Adrenal gland (tissue), 5 donors: Measurements from ENCODE around the gene STK39.

ENCODE experiments used
- POLR2A ChIP-seq, 2 donors: fragments of 450-650 bp; IDR thresholded peaks; one replicate each; pipeline ENCODE4 v1.6.1; 2017; ENCODE audit warnings: antibody characterized with exemption in 2 of 2, mild to moderate bottlenecking in 2 of 2, moderate library complexity in 1 of 2
- TF ChIP-seq, protein P1 (sequence below), 6 experiments: fragments of 450-650 bp in 4 of 6; fragments of 200-600 bp in 2 of 6; sonication (generic) in 1 of 6; IDR thresholded peaks; 1 replicate in 5 of 6; 2 replicates in 1 of 6; pipeline versions ENCODE4 v1.5.1 to v1.8.0; 2016 to 2021; ENCODE audit warnings: antibody characterized with exemption in 6 of 6, mild to moderate bottlenecking in 2 of 6, moderate library complexity in 1 of 6
- donor health status: DM: no; HTN: no; CAD: no.

DNA sequence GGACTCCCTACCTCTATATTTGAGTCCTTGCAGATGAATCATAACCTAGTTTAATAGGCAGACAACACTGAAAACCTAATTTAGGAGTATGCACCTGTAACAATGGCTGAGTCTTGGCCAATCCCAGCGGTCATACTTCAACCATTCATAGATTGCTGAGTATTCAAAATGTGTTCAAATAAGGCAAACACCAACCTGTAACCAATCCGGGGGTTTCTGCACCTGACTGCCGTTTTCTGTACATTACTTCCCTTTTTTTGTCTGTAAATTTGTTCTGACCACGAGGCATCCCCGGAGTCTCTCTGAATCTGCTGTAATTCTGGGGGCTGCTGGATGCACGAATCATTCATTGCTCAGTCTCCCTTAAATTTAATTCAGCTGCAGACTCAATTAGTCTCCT is 338.6 kb downstream of the STK39 start:
- TF ChIP-seq, protein P1, sequence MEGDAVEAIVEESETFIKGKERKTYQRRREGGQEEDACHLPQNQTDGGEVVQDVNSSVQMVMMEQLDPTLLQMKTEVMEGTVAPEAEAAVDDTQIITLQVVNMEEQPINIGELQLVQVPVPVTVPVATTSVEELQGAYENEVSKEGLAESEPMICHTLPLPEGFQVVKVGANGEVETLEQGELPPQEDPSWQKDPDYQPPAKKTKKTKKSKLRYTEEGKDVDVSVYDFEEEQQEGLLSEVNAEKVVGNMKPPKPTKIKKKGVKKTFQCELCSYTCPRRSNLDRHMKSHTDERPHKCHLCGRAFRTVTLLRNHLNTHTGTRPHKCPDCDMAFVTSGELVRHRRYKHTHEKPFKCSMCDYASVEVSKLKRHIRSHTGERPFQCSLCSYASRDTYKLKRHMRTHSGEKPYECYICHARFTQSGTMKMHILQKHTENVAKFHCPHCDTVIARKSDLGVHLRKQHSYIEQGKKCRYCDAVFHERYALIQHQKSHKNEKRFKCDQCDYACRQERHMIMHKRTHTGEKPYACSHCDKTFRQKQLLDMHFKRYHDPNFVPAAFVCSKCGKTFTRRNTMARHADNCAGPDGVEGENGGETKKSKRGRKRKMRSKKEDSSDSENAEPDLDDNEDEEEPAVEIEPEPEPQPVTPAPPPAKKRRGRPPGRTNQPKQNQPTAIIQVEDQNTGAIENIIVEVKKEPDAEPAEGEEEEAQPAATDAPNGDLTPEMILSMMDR (IDR thresholded peaks at IDR 0.05), result no peak
- TF ChIP-seq POLR2A (IDR thresholded peaks at IDR 0.05), result no peak
